Heart right ventricle (tissue), 16 donors: ENCODE results near the gene TYSND1. TPM values are rescaled to one million over a fixed set of nuclear protein-coding genes. Genes with fewer than 3 reads are reported as not detected.
"Not testable (repeated sequence)": the region's sequence is repeated elsewhere in the genome, so short reads cannot be mapped to it uniquely, and the experiment has no call there.

Source experiments
- ATAC-seq, 8 donors: fragments of 200-7000 bp; cut with Tn5 transposase; one replicate each; pipeline ENCODE4 v1.9.1; 2020; ENCODE audit warnings: mild to moderate bottlenecking in 8 of 8, moderate library complexity in 8 of 8, moderate number of reproducible peaks in 1 of 8
- DNase-seq, 2 donors: peaks; one replicate each; pipeline ENCODE4 v3.0.0-alpha.2; 2020
- H3K27ac ChIP-seq, 10 donors: fragments of 200-600 bp; sonication (generic) in 2 of 10; one replicate each; pipeline versions ENCODE4 v1.5.0 to v1.8.0; 2020 to 2022; ENCODE audit warnings: mild to moderate bottlenecking in 3 of 10
- H3K27me3 ChIP-seq, 7 donors: fragments of 200-600 bp; one replicate each; pipeline ENCODE4 v1.8.0; 2021 to 2022; ENCODE audit warnings: mild to moderate bottlenecking in 2 of 7
- H3K36me3 ChIP-seq, 9 donors: fragments of 200-600 bp; sonication (generic) in 1 of 9; one replicate each; pipeline versions ENCODE4 v1.5.0 to v1.8.0; 2020 to 2022; ENCODE audit warnings: mild to moderate bottlenecking in 2 of 9
- H3K4me1 ChIP-seq, 9 donors: fragments of 200-600 bp; sonication (generic) in 1 of 9; one replicate each; pipeline versions ENCODE4 v1.5.0 to v1.8.0; 2020 to 2022; ENCODE audit warnings: mild to moderate bottlenecking in 4 of 9
- H3K4me3 ChIP-seq, 10 donors: fragments of 200-600 bp; sonication (generic) in 2 of 10; one replicate each; pipeline versions ENCODE4 v1.5.0 to v1.8.0; 2020 to 2022; ENCODE audit warnings: mild to moderate bottlenecking in 7 of 10, moderate library complexity in 2 of 10
- H3K9me3 ChIP-seq, 11 donors: fragments of 200-600 bp in 10 of 11; sonication (generic) in 2 of 11; one replicate each; pipeline versions ENCODE4 v1.5.0 to v1.8.0; 2013 to 2022; ENCODE audit warnings: mild to moderate bottlenecking in 2 of 11, control low read depth in 1 of 11, moderate library complexity in 1 of 11
- WGBS, 2 donors: extraction: QIAGEN DNeasy Blood & Tissue Kit; methylation state at CpG; one replicate each; pipeline ENCODE4 v1.1.7; 2013; ENCODE audit warnings: inconsistent platforms in 1 of 2; 5-methylcytosine and 5-hydroxymethylcytosine counted together
- intact Hi-C, 10 donors: fragments of 100-400 bp; cut with DNase I; formaldehyde crosslinking; loops; one replicate each; pipeline versions ENCODE4 v1.11.1 to v1.14.2; 2022
- polyA plus RNA-seq, 2 donors: library from polyadenylated mRNA; stranded (reverse); fragments of 200-250 nt; gene quantifications; one replicate each; pipeline ENCODE4 v1.2.3, GENCODE V29; 2013
- total RNA-seq, 10 donors: library from RNA; stranded (reverse); fragmentation: NEBNext Ultra II Directional in 3 of 10; extraction: Animal tissue kit (Norgen Biotek cat#: 25700) in 3 of 10; gene quantifications; one replicate each; pipeline versions ENCODE4 v1.2.1 to v1.2.4, GENCODE V29; 2021 to 2023
- TF ChIP-seq, protein P1 (sequence below), 9 donors: fragments of 200-600 bp; sonication (generic) in 2 of 9; IDR thresholded peaks; one replicate each; pipeline versions ENCODE4 v1.5.0 to v1.8.0; 2021 to 2022; ENCODE audit warnings: antibody characterized with exemption in 9 of 9, mild to moderate bottlenecking in 5 of 9, moderate library complexity in 1 of 9
- donor health status: Arrhythmogenic right ventricular cardiomyopathy.
- donor health status: ischemic (EF 13 %, LVEDD 7.1; RV severe dilation, severe dysfunction).
- donor health status: healthy with polysubstance abuse.
- donor health status: DM: no; HTN: yes; CAD: no.
- donor health status: DM: no; HTN: no; CAD: no.
- donor health status: ischemic (EF 25% LVEDD 6.9; RV normal size, moderate dysfunction).
- donor health status: ischemic (EF 25% LVEDD 5.7; RV mildly dilated, moderate dysfunction).
- donor health status: healthy.
- donor health status: DM: yes; HTN: yes; CAD: no.
- donor health status: Ischemic cardiomyopathy.
- donor health status: ischemic (EF 35%, LVEDD 5.7; RV mildly dilated, moderate dysfunction).
- donor health status: nonischemic (EF 11% LVEDD 7.7; RV severe dilation, severe dysfunction).
- donor health status: DM: yes; HTN: yes; CAD: no.
- donor health status: PGD.
- donor health status: ischemic (EF 29% LVEDD 5.4; RV normal size, mild dysfunction).
- donor health status: nonischemic (EF 23%, LVEDD 6.1; RV moderate dilation, normal function).

The TYSND1 gene
- total and polyA plus RNA-seq, 12 donors: 2.6 to 6.5 (median 4.6) TPM

- no peaks in the 10 kb centered on the region for H3K27me3 ChIP-seq
- DNase-seq (no peak), ATAC-seq (no peak)
- intact Hi-C loops: no loop called here
- no peaks in the 10 kb centered on the region for H3K9me3 ChIP-seq
- TF ChIP-seq, protein P1, sequence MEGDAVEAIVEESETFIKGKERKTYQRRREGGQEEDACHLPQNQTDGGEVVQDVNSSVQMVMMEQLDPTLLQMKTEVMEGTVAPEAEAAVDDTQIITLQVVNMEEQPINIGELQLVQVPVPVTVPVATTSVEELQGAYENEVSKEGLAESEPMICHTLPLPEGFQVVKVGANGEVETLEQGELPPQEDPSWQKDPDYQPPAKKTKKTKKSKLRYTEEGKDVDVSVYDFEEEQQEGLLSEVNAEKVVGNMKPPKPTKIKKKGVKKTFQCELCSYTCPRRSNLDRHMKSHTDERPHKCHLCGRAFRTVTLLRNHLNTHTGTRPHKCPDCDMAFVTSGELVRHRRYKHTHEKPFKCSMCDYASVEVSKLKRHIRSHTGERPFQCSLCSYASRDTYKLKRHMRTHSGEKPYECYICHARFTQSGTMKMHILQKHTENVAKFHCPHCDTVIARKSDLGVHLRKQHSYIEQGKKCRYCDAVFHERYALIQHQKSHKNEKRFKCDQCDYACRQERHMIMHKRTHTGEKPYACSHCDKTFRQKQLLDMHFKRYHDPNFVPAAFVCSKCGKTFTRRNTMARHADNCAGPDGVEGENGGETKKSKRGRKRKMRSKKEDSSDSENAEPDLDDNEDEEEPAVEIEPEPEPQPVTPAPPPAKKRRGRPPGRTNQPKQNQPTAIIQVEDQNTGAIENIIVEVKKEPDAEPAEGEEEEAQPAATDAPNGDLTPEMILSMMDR (IDR thresholded peaks at IDR 0.05): no peak
- H3K4me3 ChIP-seq: no peak overlapping the region
- peaks cover 0 to 40% (median 17%) of the 10 kb centered on the region in 9 donors for H3K4me1 ChIP-seq
- 70 to 96% methylated on average over 1 of the region's 1 CpG for WGBS, 2 donors
- no peak overlapping the region for H3K27ac ChIP-seq
- no peaks in the 10 kb centered on the region for H3K36me3 ChIP-seq
Measured at GRCh38 chr10:70188768-70189167, 42.3 kb upstream of the TYSND1 start.

DNA sequence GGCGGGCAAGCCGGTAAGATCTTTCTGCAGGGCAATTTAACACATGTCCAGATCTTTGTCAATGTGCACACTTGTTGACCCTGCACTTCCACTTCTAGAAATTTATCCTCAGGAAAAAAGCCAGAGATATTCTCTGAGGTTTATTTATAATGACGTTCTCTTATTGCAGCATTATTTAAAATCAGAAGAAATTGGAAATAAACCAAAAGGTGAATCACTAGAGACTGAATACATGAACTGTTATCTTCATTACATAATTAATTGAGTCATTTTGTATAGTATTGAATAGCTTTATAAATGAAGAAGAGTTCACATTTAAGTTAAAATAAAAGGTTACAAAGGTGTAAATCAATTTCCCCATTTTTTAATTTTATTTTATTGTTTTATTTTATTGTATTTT, 40.1 kb upstream of the TYSND1 start:
- H3K27me3 ChIP-seq: peaks cover 0 to 4% (median 0%) of the 10 kb centered on the region in 7 donors
- no peak overlapping the region for H3K27ac ChIP-seq
- 79 to 84% methylated on average over 3 of the region's 3 CpGs for WGBS, 2 donors
- H3K4me3 ChIP-seq: no peak overlapping the region
- H3K36me3 ChIP-seq: no peaks in the 10 kb centered on the region
- intact Hi-C loops: no loop called here
- TF ChIP-seq, protein P1 (IDR thresholded peaks at IDR 0.05): no peak
- no peaks in the 10 kb centered on the region for H3K9me3 ChIP-seq
- ATAC-seq (no peak), DNase-seq (no peak)
- peaks cover 0 to 18% (median 10%) of the 10 kb centered on the region in 9 donors for H3K4me1 ChIP-seq

GRCh38 chr10:70186090-70186489, 39.6 kb upstream of the TYSND1 start:
- ATAC-seq: no peak

GRCh38 chr10:70183304-70183703, 36.8 kb upstream of the TYSND1 start:
- 83 to 85% methylated on average over 2 of the region's 2 CpGs for WGBS, 2 donors
- Histone ChIP-seq H3K36me3 (no peaks in the 10 kb centered on the region), H3K4me1 (peaks cover 0 to 1% (median 0%) of the 10 kb centered on the region in 9 donors), H3K4me3 (no peak overlapping the region), H3K27me3 (peaks cover 0 to 4% (median 0%) of the 10 kb centered on the region in 7 donors), H3K9me3 (peaks cover 0 to 16% (median 8%) of the 10 kb centered on the region in 11 donors), H3K27ac (no peak overlapping the region)
- TF ChIP-seq, protein P1 (IDR thresholded peaks at IDR 0.05): no peak
- ATAC-seq (no peak), DNase-seq (no peak)
- intact Hi-C loops: no loop called here

More at GRCh38 chr10:70186090-70186489, 39.6 kb upstream of the TYSND1 start:
- H3K27me3 ChIP-seq: peaks cover 0 to 4% (median 0%) of the 10 kb centered on the region in 7 donors
- DNase-seq: no peak
- TF ChIP-seq, protein P1 (IDR thresholded peaks at IDR 0.05): no peak
- no peak overlapping the region for H3K4me3 ChIP-seq
- no peak overlapping the region for H3K27ac ChIP-seq
- H3K4me1 ChIP-seq: peaks cover 0 to 13% (median 7%) of the 10 kb centered on the region in 9 donors
- no peaks in the 10 kb centered on the region for H3K36me3 ChIP-seq
- no peaks in the 10 kb centered on the region for H3K9me3 ChIP-seq
- intact Hi-C loops: no loop called here
- WGBS, 2 donors: 84 to 91% methylated on average over 5 of the region's 5 CpGs

DNA sequence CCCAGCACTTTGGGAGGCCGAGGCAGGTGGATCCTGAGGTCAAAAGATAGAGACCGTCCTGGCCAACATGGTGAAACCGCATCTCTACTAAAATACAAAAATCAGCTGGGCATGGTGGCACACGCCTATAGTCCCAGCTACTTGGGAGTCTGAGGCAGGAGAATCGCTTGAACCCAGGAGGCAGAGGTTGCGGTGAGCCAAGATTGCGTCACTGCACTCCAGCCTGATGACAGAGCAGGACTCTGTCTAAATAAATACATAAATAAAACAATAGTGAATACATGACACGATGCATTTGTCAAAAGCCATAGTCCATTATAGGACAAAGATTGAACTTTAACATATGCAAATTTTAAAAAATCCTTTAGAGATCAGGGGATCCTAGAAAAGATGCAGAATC, 32.7 kb upstream of the TYSND1 start:
- DNase-seq, H3K27me3 ChIP-seq, ATAC-seq, H3K4me1 ChIP-seq, intact Hi-C loops, H3K27ac ChIP-seq, H3K36me3 ChIP-seq, H3K4me3 ChIP-seq: not testable (repeated sequence)
- WGBS, 2 donors: 94 to 96% methylated on average over 8 of the region's 8 CpGs
- peaks cover 0 to 16% (median 8%) of the 10 kb centered on the region in 11 donors for H3K9me3 ChIP-seq
